ENCODE measurements around the gene GTF3C5.
"Not testable (repeated sequence)": the region's sequence is repeated elsewhere in the genome, so short reads cannot be mapped to it uniquely, and the experiment has no call there.

Gene GTF3C5

GRCh38 chr9:133031130-133031422, 279 bp downstream of the GTF3C5 start:
- DNase-seq (ENCODE audit: low read depth), result no peak

- DNase-seq (ENCODE audit: low read depth), result no peak
These were observed 707 bp downstream of the GTF3C5 start for GRCh38 chr9:133031496-133031911.

- DNase-seq (ENCODE audit: low read depth), result no peak
These were observed 1.4 kb downstream of the GTF3C5 start for GRCh38 chr9:133032171-133032570.

GRCh38 chr9:133035669-133036068, 4.9 kb downstream of the GTF3C5 start:
- no peak for DNase-seq (ENCODE audit: low read depth)

- DNase-seq (ENCODE audit: low read depth), result no peak
These were observed 7.1 kb downstream of the GTF3C5 start for GRCh38 chr9:133037775-133038515.

- not testable (repeated sequence) for DNase-seq (ENCODE audit: low read depth)
These were observed 10.2 kb downstream of the GTF3C5 start for GRCh38 chr9:133040892-133041479.

- no peak for DNase-seq (ENCODE audit: low read depth)
These were observed 11.2 kb downstream of the GTF3C5 start for GRCh38 chr9:133041958-133042357.

- no peak for DNase-seq (ENCODE audit: low read depth)
These were observed 11.9 kb downstream of the GTF3C5 start for GRCh38 chr9:133042676-133043075.

- DNase-seq (ENCODE audit: low read depth), result no peak
These were observed 12.7 kb downstream of the GTF3C5 start for GRCh38 chr9:133043449-133044035.

GRCh38 chr9:133044125-133044524, 13.3 kb downstream of the GTF3C5 start:
- DNase-seq (ENCODE audit: low read depth), result no peak

- no peak for DNase-seq (ENCODE audit: low read depth)
These were observed 13.9 kb downstream of the GTF3C5 start for GRCh38 chr9:133044661-133045060.

- no peak for DNase-seq (ENCODE audit: low read depth)
These were observed 14.3 kb downstream of the GTF3C5 start for GRCh38 chr9:133045132-133045531.

GRCh38 chr9:133046196-133046899, 15.6 kb downstream of the GTF3C5 start:
- no peak for DNase-seq (ENCODE audit: low read depth)

- DNase-seq (ENCODE audit: low read depth), result no peak
These were observed 16.1 kb downstream of the GTF3C5 start for GRCh38 chr9:133046900-133047295.

GRCh38 chr9:133048595-133048994, 17.8 kb downstream of the GTF3C5 start:
- no peak for DNase-seq (ENCODE audit: low read depth)

GRCh38 chr9:133049043-133049442, 18.2 kb downstream of the GTF3C5 start:
- DNase-seq (ENCODE audit: low read depth), result no peak

- no peak for DNase-seq (ENCODE audit: low read depth)
These were observed 19.3 kb downstream of the GTF3C5 start for GRCh38 chr9:133050142-133050541.

GRCh38 chr9:133050781-133051180, 20.0 kb downstream of the GTF3C5 start:
- DNase-seq (ENCODE audit: low read depth), result no peak

GRCh38 chr9:133051281-133051900, 20.6 kb downstream of the GTF3C5 start:
- no peak for DNase-seq (ENCODE audit: low read depth)

- DNase-seq (ENCODE audit: low read depth), result no peak
These were observed 21.3 kb downstream of the GTF3C5 start for GRCh38 chr9:133051966-133052539.

GRCh38 chr9:133054194-133054890, 23.5 kb downstream of the GTF3C5 start:
- no peak for DNase-seq (ENCODE audit: low read depth)

GRCh38 chr9:133054966-133055365, 24.2 kb downstream of the GTF3C5 start:
- DNase-seq (ENCODE audit: low read depth), result no peak
